ENCODE measurements around the gene MEG3.

The MEG3 gene

DNA sequence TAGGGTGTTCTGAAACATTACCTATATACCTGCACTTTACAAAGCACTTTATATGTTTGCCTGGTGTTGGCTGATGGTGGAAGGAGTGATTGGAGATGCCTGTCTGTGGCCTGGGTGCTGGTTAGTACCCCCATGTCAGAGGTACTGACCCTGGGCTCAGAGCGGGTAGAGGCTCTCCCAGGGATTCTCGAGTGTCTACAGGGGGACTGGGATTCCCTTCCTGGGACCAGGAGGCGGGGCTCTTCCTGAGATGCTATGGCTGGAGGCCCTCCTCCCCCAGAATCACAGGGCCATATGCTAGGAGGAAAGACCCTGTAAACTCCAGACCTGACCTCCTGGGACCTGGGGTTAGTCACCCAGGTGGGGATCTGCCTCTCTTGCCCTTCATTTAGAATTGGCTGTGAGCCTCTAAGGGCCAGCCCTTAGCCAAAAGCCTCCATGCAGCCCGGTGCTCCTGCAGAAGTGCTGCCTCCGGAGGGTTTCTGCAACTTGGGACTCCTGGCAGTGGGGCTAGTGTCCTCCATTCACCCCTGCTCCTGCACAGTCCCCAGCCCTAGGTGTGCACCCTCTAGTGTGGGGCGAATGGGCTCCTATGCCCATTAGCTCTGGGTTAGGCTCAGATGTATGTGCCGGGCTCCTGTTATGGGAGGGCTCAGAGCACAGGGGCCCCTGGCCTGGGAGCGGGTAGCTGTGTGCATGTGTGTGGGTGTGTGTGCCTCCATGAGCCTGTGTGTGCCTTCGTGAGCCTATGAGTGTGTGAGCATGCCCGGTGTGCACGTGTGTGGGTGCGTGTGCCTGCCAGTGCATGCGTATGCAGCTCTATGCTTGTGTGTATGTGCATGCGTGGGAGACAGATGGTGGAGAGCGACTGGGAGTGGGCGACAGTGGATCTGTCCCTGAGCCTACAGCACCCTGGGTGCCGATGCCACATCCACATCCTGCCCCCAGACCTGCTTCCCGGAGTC lies 41.0 kb downstream of the MEG3 start:
- H3K4me3 ChIP-seq (ENCODE audit: low read depth, low read length): no peak overlapping the region
- no peak for TF ChIP-seq CTCF (IDR thresholded peaks at IDR 0.05; ENCODE audit: low read depth, low read length, missing control alignments)
- no peak for DNase-seq (ENCODE audit: low read depth)

GRCh38 chr14:100867631-100868315 lies 41.9 kb downstream of the MEG3 start:
- no peak for DNase-seq (ENCODE audit: low read depth)
- no peak overlapping the region for H3K4me3 ChIP-seq (ENCODE audit: low read depth, low read length)
- TF ChIP-seq CTCF (IDR thresholded peaks at IDR 0.05; ENCODE audit: low read depth, low read length, missing control alignments): no peak

- no peak for DNase-seq (ENCODE audit: low read depth)
- H3K4me3 ChIP-seq (ENCODE audit: low read depth, low read length): no peak overlapping the region
- no peak for TF ChIP-seq CTCF (IDR thresholded peaks at IDR 0.05; ENCODE audit: low read depth, low read length, missing control alignments)
Measured at GRCh38 chr14:100868621-100869370, 42.9 kb downstream of the MEG3 start.

DNA sequence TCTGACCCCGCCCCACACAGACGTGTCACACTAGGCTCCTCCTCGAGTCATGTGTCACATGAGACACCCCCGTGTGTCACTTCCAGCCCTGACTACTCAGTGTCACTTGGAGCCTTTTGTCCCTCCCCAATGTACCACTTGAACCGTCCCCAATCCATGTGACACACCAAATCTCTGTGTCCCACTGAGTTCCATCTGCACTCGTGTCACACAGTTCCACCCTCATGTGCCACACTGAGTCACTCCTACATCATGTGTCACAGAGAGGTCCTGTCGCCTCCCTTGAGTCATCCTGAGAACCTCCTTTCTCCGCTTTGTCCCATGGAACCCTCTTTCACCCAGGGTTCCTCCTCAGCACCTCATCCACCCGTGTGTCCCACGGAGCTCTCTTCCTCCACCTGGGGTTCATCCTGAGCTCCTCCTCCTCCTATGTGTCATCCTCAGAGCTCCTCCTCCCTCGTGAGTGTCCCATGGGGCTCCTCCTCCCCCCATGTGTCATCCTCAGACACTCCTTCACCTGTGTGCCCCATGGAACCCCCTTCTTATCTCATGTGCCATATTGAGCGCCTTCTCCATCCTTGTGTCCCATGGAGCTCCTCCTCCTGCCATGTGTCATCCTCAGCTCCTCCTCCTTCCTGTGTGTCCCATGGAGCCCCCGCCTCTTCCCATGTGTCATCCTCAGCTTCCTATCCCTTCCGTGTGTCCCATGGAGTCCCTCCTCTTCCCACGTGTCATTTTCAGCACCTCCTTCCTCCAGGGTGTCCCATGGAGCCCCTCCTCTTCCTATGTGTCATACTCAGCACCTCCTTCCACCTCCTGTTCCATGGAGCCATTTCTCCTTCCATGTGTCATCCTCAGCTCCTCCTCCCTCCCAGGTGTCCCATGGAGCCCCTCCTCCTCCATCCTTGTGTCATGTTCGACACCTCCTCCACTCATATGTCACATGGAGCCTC lies 45.6 kb downstream of the MEG3 start:
- DNase-seq (ENCODE audit: low read depth): peak; percentile 5
- no peak for TF ChIP-seq CTCF (IDR thresholded peaks at IDR 0.05; ENCODE audit: low read depth, low read length, missing control alignments)
- H3K4me3 ChIP-seq (ENCODE audit: low read depth, low read length): no peak overlapping the region

DNA sequence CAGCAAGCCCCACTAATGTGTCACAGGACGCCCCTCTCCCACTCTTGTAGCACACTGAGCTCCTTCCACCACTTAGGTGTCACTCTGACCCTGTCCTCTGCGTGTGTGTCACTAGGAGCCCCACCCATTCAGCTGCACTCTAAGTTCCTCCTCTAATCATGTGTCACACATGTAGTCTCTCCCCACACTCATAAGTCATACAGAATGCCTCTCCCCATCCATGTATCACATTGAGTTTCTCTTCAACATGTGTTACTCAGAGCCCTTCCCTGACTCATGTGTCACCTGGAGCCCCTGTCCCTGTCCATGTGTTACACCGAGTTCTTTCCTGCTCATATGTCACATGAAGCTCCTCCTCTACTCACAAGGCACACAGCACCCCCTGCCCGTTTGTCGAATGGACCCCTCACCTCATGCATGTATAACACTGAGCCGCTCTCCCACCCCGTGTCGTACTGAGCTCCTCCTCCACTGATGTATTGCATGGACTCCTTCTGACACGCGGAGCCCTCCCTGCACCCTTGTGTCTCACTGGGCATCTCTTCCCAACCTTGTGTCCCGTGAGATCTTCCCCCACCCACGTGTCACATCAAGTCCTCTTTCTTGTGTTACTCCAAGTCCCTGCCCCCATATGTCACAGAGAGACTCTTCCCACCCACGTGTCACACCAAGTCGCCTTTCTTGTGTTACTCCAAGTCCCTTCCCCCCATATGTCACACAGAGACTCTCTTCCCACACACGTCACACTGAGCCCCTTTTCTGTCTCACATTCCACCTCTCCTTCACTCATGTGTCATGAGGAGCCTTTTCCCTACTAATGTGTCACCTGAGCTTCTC lies 46.6 kb downstream of the MEG3 start:
- DNase-seq (ENCODE audit: low read depth): peak; percentile 1
- H3K4me3 ChIP-seq (ENCODE audit: low read depth, low read length): no peak overlapping the region
- no peak for TF ChIP-seq CTCF (IDR thresholded peaks at IDR 0.05; ENCODE audit: low read depth, low read length, missing control alignments)
